ENCODE data around the gene SPAG5. TPM values are rescaled to one million over a fixed set of nuclear protein-coding genes. Genes with fewer than 3 reads are reported as not detected.

SPAG5 gene
- total and polyA plus RNA-seq, 4 donors = 10.6 to 41.8 (median 12.8) TPM

- DNase-seq (ENCODE audit: low spot score) = no peak
- Histone ChIP-seq H3K36me3 (ENCODE audit: control insufficient read depth in 4 of 4, insufficient read depth in 3 of 4, low read depth in 1 of 4, low read length in 3 of 4) (peaks cover 7 to 24% (median 13%) of the 10 kb centered on the region in 4 donors), H3K9me3 (ENCODE audit: control insufficient read depth in 4 of 4, low read length in 3 of 4) (no peaks in the 10 kb centered on the region), H3K4me3 (ENCODE audit: low read depth in 1 of 3, low read length in 3 of 3) (peak overlapping the region in 2 of 3 donors; percentile 12 to 24), H3K9ac (ENCODE audit: low read depth in 1 of 2, low read length in 2 of 2) (peak overlapping the region; percentile 1 to 79), H3K4me1 (ENCODE audit: control insufficient read depth in 4 of 4, insufficient read depth in 4 of 4, low read length in 3 of 4) (peaks cover 2 to 45% (median 33%) of the 10 kb centered on the region in 4 donors), H3K27ac (ENCODE audit: low read depth in 1 of 2, low read length in 2 of 2) (peak overlapping the region; percentile 73 to 92), H3K27me3 (ENCODE audit: control insufficient read depth in 4 of 4, insufficient read depth in 4 of 4, low read length in 3 of 4) (no peaks in the 10 kb centered on the region)
- WGBS = 56% methylated on average over 12 of the region's 12 CpGs
- TF ChIP-seq EGR1 (IDR thresholded peaks at IDR 0.05; ENCODE audit: low read depth in 2 of 2) (no peak), HNF4A (conservative IDR thresholded peaks at IDR 0.05) (no peak), YY1 (IDR thresholded peaks at IDR 0.05) (no peak), JUND (IDR thresholded peaks at IDR 0.05) (no peak), HNF4G (IDR thresholded peaks at IDR 0.05) (no peak)
Observed at GRCh38 chr17:28646039-28646754, 47.4 kb upstream of the SPAG5 start.

GRCh38 chr17:28645576-28645939 is 46.7 kb upstream of the SPAG5 start:
- no peak for DNase-seq (ENCODE audit: low spot score)
- H3K9me3 ChIP-seq (ENCODE audit: control insufficient read depth in 4 of 4, low read length in 3 of 4) = no peaks in the 10 kb centered on the region
- peak overlapping the region; percentile 73 to 92 for H3K27ac ChIP-seq (ENCODE audit: low read depth in 1 of 2, low read length in 2 of 2)
- H3K9ac ChIP-seq (ENCODE audit: low read depth in 1 of 2, low read length in 2 of 2) = peak overlapping the region; percentile 70 to 78
- WGBS = 39% methylated on average over 8 of the region's 8 CpGs
- peak overlapping the region; percentile 48 to 96 (median 78) for H3K4me3 ChIP-seq (ENCODE audit: low read depth in 1 of 3, low read length in 3 of 3)
- TF ChIP-seq TAF1 (conservative IDR thresholded peaks at IDR 0.05) (no peak), RAD21 (IDR thresholded peaks at IDR 0.05) (no peak), HNF4A (conservative IDR thresholded peaks at IDR 0.05) (no peak), RXRA (IDR thresholded peaks at IDR 0.05) (no peak), EGR1 (IDR thresholded peaks at IDR 0.05; ENCODE audit: low read depth in 2 of 2) (no peak), YY1 (IDR thresholded peaks at IDR 0.05) (no peak), MAX (IDR thresholded peaks at IDR 0.05) (no peak), FOXA2 (IDR thresholded peaks at IDR 0.05) (no peak), NR2F2 (IDR thresholded peaks at IDR 0.05) (no peak), GABPA (IDR thresholded peaks at IDR 0.05 in 1 of 2, conservative IDR thresholded peaks at IDR 0.05 in 1 of 2) (no peak), REST (IDR thresholded peaks at IDR 0.05) (no peak), FOXA1 (IDR thresholded peaks at IDR 0.05) (no peak)
- peaks cover 7 to 26% (median 17%) of the 10 kb centered on the region in 4 donors for H3K36me3 ChIP-seq (ENCODE audit: control insufficient read depth in 4 of 4, insufficient read depth in 3 of 4, low read depth in 1 of 4, low read length in 3 of 4)
- no peaks in the 10 kb centered on the region for H3K27me3 ChIP-seq (ENCODE audit: control insufficient read depth in 4 of 4, insufficient read depth in 4 of 4, low read length in 3 of 4)
- peaks cover 2 to 45% (median 33%) of the 10 kb centered on the region in 4 donors for H3K4me1 ChIP-seq (ENCODE audit: control insufficient read depth in 4 of 4, insufficient read depth in 4 of 4, low read length in 3 of 4)

Data from liver (tissue), 9 donors.